Hematopoietic multipotent progenitor cell treated with erythropoietin and hydrocortisone succinate and interleukin-3 and kit ligand, for 6 days (in vitro differentiated cells): ENCODE data around the gene ABHD12.
"Not testable (repeated sequence)": the region's sequence is repeated elsewhere in the genome, so short reads cannot be mapped to it uniquely, and the experiment has no call there.

ENCODE experiments used
- DNase-seq: peaks from one replicate; pipeline ENCODE4 v3.0.0-alpha.2; 2015

ABHD12 gene

GRCh38 chr20:25390538-25391528 is at the start of gene ABHD12:
Gene ABHD12 (minus strand): TSS chr20:25390835. CDS start chr20:25390703, 132 bp downstream.
- DNase-seq = peak; percentile 98

- peak; percentile 8 for DNase-seq
Observed at GRCh38 chr20:25439328-25439727, 48.7 kb upstream of the ABHD12 start.

GRCh38 chr20:25437153-25437581 is 46.5 kb upstream of the ABHD12 start:
- no peak for DNase-seq

GRCh38 chr20:25424536-25424935 is 33.9 kb upstream of the ABHD12 start:
- DNase-seq = no peak

- no peak for DNase-seq
Observed at GRCh38 chr20:25422032-25422431, 31.4 kb upstream of the ABHD12 start.

- DNase-seq = no peak
Observed at GRCh38 chr20:25421102-25421501, 30.5 kb upstream of the ABHD12 start.

GRCh38 chr20:25418776-25419175 is 28.1 kb upstream of the ABHD12 start:
- DNase-seq = no peak

- no peak for DNase-seq
Observed at GRCh38 chr20:25408890-25409289, 18.3 kb upstream of the ABHD12 start.

- DNase-seq = peak; percentile 18
Observed at GRCh38 chr20:25408170-25408547, 17.5 kb upstream of the ABHD12 start.

GRCh38 chr20:25407311-25408169 is 16.9 kb upstream of the ABHD12 start, which contains the start of gene GINS1:
Gene GINS1 (plus strand): TSS chr20:25407673. CDS start chr20:25407821, 148 bp downstream.
- peak; percentile 92 for DNase-seq

- DNase-seq = no peak
Observed at GRCh38 chr20:25402583-25402982, 11.9 kb upstream of the ABHD12 start.

- DNase-seq = not testable (repeated sequence)
Observed at GRCh38 chr20:25400291-25400732, 9.7 kb upstream of the ABHD12 start.

- peak; percentile 83 for DNase-seq
Observed at GRCh38 chr20:25399037-25399430, 8.4 kb upstream of the ABHD12 start.

GRCh38 chr20:25398376-25399036 is 7.9 kb upstream of the ABHD12 start:
- no peak for DNase-seq

- no peak for DNase-seq
Observed at GRCh38 chr20:25397821-25398220, 7.2 kb upstream of the ABHD12 start.

- no peak for DNase-seq
Observed at GRCh38 chr20:25397096-25397495, 6.5 kb upstream of the ABHD12 start.

GRCh38 chr20:25394996-25395395 is 4.4 kb upstream of the ABHD12 start:
- no peak for DNase-seq

- DNase-seq = no peak
Observed at GRCh38 chr20:25394276-25394675, 3.6 kb upstream of the ABHD12 start.

GRCh38 chr20:25389858-25390537 is 637 bp downstream of the ABHD12 start:
- DNase-seq = peak; percentile 31

GRCh38 chr20:25389401-25389857 is 1.2 kb downstream of the ABHD12 start:
- DNase-seq = peak; percentile 37

GRCh38 chr20:25382704-25383370 is 7.8 kb downstream of the ABHD12 start:
- DNase-seq = no peak
